Endothelial cell of umbilical vein (primary cell): ENCODE data around the gene RPP30. TPM values are rescaled to one million over a fixed set of nuclear protein-coding genes. Genes with fewer than 3 reads are reported as not detected.

Source experiments
- BruUV-seq: library from RNA; stranded (reverse); fragments of 400-500 nt; replicated peaks from 2 replicates; lab custom pipeline; 2021; lab: Mats Ljungman, UMichigan
- CTCF ChIA-PET: fragments of 300-600, 350-600 bp; sonication (Branson Sonifier 250); formaldehyde crosslinking; loops from one replicate; lab custom pipeline; 2021; ENCODE audit warnings: antibody characterized with exemption, inconsistent platforms; lab: Charles Lee
- POLR2A ChIA-PET: fragments of 300-600, 350-600 bp; sonication (Branson Sonifier 250); formaldehyde crosslinking; loops from one replicate; lab custom pipeline; 2021; ENCODE audit warnings: antibody characterized with exemption, inconsistent platforms; lab: Charles Lee
- DNase-seq: peaks from one replicate; pipeline ENCODE4 v3.0.0-alpha.2; 2011; ENCODE audit warnings: low read depth, low spot score
- FAIRE-seq: peaks from 2 replicates; lab custom pipeline; 2011; peaks lifted over from hg19 to GRCh38; lab: Jason Lieb, UNC
- H2AFZ ChIP-seq: 2 replicates; pipeline ENCODE4 v1.6.0; 2012; ENCODE audit warnings: low read depth, low read length, control low read depth, inconsistent platforms
- H3K27ac ChIP-seq: 2 replicates; pipeline ENCODE4 v1.5.1; 2011; ENCODE audit warnings: low read depth, mild to moderate bottlenecking, control low read depth, low read length, moderate library complexity; ENCODE audit not compliant: insufficient read depth
- H3K27me3 ChIP-seq, 2 experiments: 2 replicates each; pipeline versions ENCODE4 v1.6.0 to v1.6.1; 2011; ENCODE audit warnings: low read length in 2 of 2, mixed read lengths in 1 of 2; ENCODE audit not compliant: control insufficient read depth in 2 of 2, insufficient read depth in 2 of 2
- H3K36me3 ChIP-seq, 2 experiments: 2 replicates in 1 of 2; 3 replicates in 1 of 2; pipeline ENCODE4 v1.5.1; 2011; ENCODE audit warnings: low read length in 2 of 2, mild to moderate bottlenecking in 1 of 2, moderate library complexity in 1 of 2; ENCODE audit not compliant: control insufficient read depth in 2 of 2, insufficient read depth in 2 of 2; ENCODE audit errors: extremely low read depth in 1 of 2
- H3K4me1 ChIP-seq: 3 replicates; pipeline ENCODE4 v1.5.1; 2011; ENCODE audit warnings: mild to moderate bottlenecking, low read length; ENCODE audit not compliant: control insufficient read depth, insufficient read depth; ENCODE audit errors: extremely low read depth
- H3K4me2 ChIP-seq: 2 replicates; pipeline ENCODE4 v1.6.1; 2011; ENCODE audit warnings: low read length, control low read depth, mixed read lengths; ENCODE audit not compliant: insufficient read depth
- H3K4me3 ChIP-seq, 3 experiments: fragments of 200-600 bp in 1 of 3; sonication (generic), shearing (Covaris generic) in 1 of 3; replicated peaks in 1 of 3; 2 replicates each; pipeline ENCODE4 v1.5.1; 2011 to 2016; ENCODE audit warnings: control low read depth in 3 of 3, low read length in 3 of 3, mild to moderate bottlenecking in 2 of 3, inconsistent platforms in 1 of 3, low read depth in 1 of 3, moderate library complexity in 1 of 3; ENCODE audit not compliant: insufficient read depth in 1 of 3
- H3K79me2 ChIP-seq: 2 replicates; pipeline ENCODE4 v1.6.0; 2012; ENCODE audit warnings: low read length, inconsistent platforms; ENCODE audit not compliant: control insufficient read depth, insufficient read depth
- H3K9ac ChIP-seq: replicated peaks from 2 replicates; pipeline ENCODE3; 2011; ENCODE audit warnings: low read length, control low read depth; ENCODE audit not compliant: insufficient read depth; ENCODE audit errors: extremely low read depth
- H3K9me1 ChIP-seq: replicated peaks from 3 replicates; pipeline ENCODE4 v1.6.0; 2011; ENCODE audit warnings: mild to moderate bottlenecking, low read length; ENCODE audit not compliant: control insufficient read depth, insufficient read depth; ENCODE audit errors: extremely low read depth
- H3K9me3 ChIP-seq: replicated peaks from 2 replicates; pipeline ENCODE4 v1.5.1; 2012; ENCODE audit warnings: low read length, inconsistent platforms; ENCODE audit not compliant: control insufficient read depth, insufficient read depth
- H4K20me1 ChIP-seq: replicated peaks from 2 replicates; pipeline ENCODE3; 2011; ENCODE audit warnings: mild to moderate bottlenecking, low read length; ENCODE audit not compliant: control insufficient read depth, insufficient read depth; ENCODE audit errors: extremely low read depth
- EZH2 ChIP-seq: IDR thresholded peaks from 2 replicates; pipeline ENCODE4 v1.6.1; 2012; ENCODE audit warnings: borderline replicate concordance, low read depth, mild to moderate bottlenecking, moderate library complexity, low read length, inconsistent platforms; ENCODE audit not compliant: severe bottlenecking
- MYC ChIP-seq: IDR thresholded peaks from one replicate; pipeline ENCODE4 v1.6.1; 2011; ENCODE audit warnings: mild to moderate bottlenecking, low read depth, low read length
- POLR2AphosphoS5 ChIP-seq: IDR thresholded peaks from 2 replicates; pipeline ENCODE4 v1.6.1; 2012; ENCODE audit warnings: low read depth, mild to moderate bottlenecking, control low read depth, low read length, moderate library complexity; ENCODE audit not compliant: insufficient read depth
- dilution Hi-C: fragments of 300-500 bp; cut with MboI; formaldehyde crosslinking; loops from one replicate; pipeline ENCODE4 v1.15.0; 2019; ENCODE audit warnings: low sequenced_read_pairs; ENCODE audit not compliant: extremely low pct_ligation_motif_present
- intact Hi-C: fragments of 100-400 bp; cut with micrococcal nuclease; formaldehyde crosslinking; loops from one replicate; pipeline ENCODE4 v1.10.0; 2022
- polyA plus RNA-seq, 4 experiments: library from polyadenylated mRNA; depleted of rRNA in 3 of 4; stranded (reverse) in 3 of 4; unstranded in 1 of 4; fragments of >200 nt; gene quantifications; 2 replicates each; pipeline versions ENCODE4 v1.2.1 to v1.2.3, GENCODE V29; 2011 to 2012; ENCODE audit warnings: missing spikeins in 1 of 4
- small RNA-seq: library from RNA; depleted of rRNA; stranded (forward); fragments of <200 nt; gene quantifications from one replicate; pipeline ENCODE3, GENCODE V24; 2012; ENCODE audit warnings: low replicate concordance, low read depth; ENCODE audit not compliant: insufficient read depth, insufficient read length
- total RNA-seq: library from RNA; stranded (reverse); gene quantifications from 2 replicates; pipeline ENCODE4 v1.2.3, GENCODE V29; 2021
- TF ChIP-seq, protein P1 (sequence below): IDR thresholded peaks from 2 replicates; pipeline ENCODE4 v1.6.1; 2011; ENCODE audit not compliant: insufficient read depth, insufficient read length

RPP30 gene
- total and polyA plus RNA-seq, 2 donors (not counting 3 experiments of a cell fraction or from before 2014, with no cell fraction given): 21.1 to 47.8 TPM

DNA sequence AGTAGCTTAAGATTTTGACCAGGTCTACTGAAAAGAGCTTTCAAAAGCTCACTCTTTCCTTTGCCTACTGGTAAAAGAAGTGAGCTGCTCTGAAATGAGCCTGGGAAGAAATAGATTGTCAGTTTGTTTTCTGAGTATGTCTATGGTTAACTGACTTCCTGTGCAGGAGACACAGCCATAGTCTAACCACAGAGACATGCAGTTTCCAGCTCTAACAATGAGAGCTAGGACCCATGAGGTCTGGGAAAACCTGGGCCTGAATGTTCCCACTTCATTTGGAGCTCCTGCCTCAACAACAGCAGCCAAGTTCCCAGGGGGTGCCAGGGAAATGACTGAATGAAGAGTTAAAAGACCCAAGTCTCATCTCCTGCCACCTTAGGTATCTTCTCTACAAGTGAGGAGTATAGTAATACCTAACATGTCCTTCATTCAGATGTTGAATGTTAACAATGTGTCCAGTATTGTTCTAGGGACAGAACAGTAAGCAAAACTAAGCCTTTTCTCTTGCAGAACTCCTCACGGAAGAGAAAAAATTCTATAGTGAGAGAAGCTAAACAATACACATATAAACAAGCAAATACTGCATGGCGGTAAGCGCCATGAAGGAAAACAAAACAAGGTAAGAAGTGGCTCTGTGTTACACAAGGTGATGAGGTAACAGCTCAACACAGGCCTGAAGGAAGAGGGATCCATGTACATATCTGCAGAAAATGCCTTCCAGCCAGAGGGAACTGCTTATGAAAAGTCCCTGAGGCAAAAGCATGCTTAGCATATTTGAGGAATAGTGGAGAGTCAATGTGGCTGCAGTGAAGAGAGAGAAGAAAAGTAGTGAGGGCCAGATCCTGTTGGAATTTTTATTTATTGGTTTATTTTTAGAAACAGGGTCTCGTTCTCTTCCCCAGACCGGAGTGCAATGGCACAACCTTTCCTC, 75.5 kb downstream of the RPP30 start:
- dilution Hi-C loops: no loop called here
- POLR2A ChIA-PET: interaction anchor here (0.7 kb wide), 1 partner anchor 30 kb away, joined by 3 read pairs; no protein-coding TSS in a partner anchor
- Histone ChIP-seq H3K36me3 (no peaks in the 10 kb centered on the region), H3K27me3 (no peaks in the 10 kb centered on the region), H3K27ac (no peak overlapping the region), H3K9ac (no peak overlapping the region), H3K79me2 (no peaks in the 10 kb centered on the region), H3K4me3 (no peak overlapping the region), H4K20me1 (no peaks in the 10 kb centered on the region), H3K4me1 (peaks cover 4% of the 10 kb centered on the region), H3K9me1 (no peaks in the 10 kb centered on the region), H3K4me2 (no peak overlapping the region), H3K9me3 (no peaks in the 10 kb centered on the region), H2AFZ (peak overlapping the region; percentile 36)
- DNase-seq: peak; percentile 52
- BruUV-seq: no TSS peak
- TF ChIP-seq, protein P1, sequence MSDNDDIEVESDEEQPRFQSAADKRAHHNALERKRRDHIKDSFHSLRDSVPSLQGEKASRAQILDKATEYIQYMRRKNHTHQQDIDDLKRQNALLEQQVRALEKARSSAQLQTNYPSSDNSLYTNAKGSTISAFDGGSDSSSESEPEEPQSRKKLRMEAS: no peak
- TF ChIP-seq POLR2AphosphoS5 (no peak), MYC (no peak), EZH2 (no peak)
- FAIRE-seq: no peak
- intact Hi-C loops: no loop called here
- CTCF ChIA-PET: interaction anchor here (1.0 to 2.4 kb wide), 3 partner anchors 8 to 36 kb away, joined by 3 to 7 read pairs (median 6); no protein-coding TSS in a partner anchor

Small RNA genes within 50 kb of the gene (small RNA-seq; reads per million reads assigned to genes)
- gene RF00019 (not detected), gene RNU6-740P (not detected)

Other genes with a start within 250 kb of the RPP30 start
- gene HTR7, start 13.9 kb upstream of the RPP30 start, total RNA-seq: 0.09 and 0.22 TPM in 2 replicates
- 0.01 TPM in 1 of 2 replicates, not detected in the other for gene HTR7, start 13.9 kb upstream of the RPP30 start, polyA plus RNA-seq
- gene ANKRD1, start 49.1 kb downstream of the RPP30 start, total RNA-seq: 591 and 664 TPM in 2 replicates
- gene ANKRD1, start 49.1 kb downstream of the RPP30 start, polyA plus RNA-seq: 527 and 593 TPM in 2 replicates